ENCODE measurements around the gene OR52E8.

GRCh38 chr11:5846701-5847100, 10.8 kb downstream of the OR52E8 start:
- TF ChIP-seq CTCF (IDR thresholded peaks at IDR 0.05) (no peak), POLR2AphosphoS5 (IDR thresholded peaks at IDR 0.05) (no peak), POLR2A (IDR thresholded peaks at IDR 0.05) (no peak), EP300 (IDR thresholded peaks at IDR 0.05) (no peak)

Data from gastroesophageal sphincter (tissue), 3 donors.